ENCODE measurements around the gene TAAR8.
A peak's percentile ranks its signal among the peaks of the same experiment; 100 is the strongest.
"Not testable (repeated sequence)": the region's sequence is repeated elsewhere in the genome, so short reads cannot be mapped to it uniquely, and the experiment has no call there.

The TAAR8 gene

GRCh38 chr6:132590362-132590761 is 37.9 kb downstream of the TAAR8 start:
- H3K4me3 ChIP-seq (ENCODE audit: low read depth, low read length) = no peak overlapping the region
- no peak for TF ChIP-seq CTCF (IDR thresholded peaks at IDR 0.05; ENCODE audit: insufficient read depth, low read depth, low read length, missing control alignments)
- no peak for DNase-seq (ENCODE audit: low read depth)

- DNase-seq (ENCODE audit: low read depth) = no peak
- no peak overlapping the region for H3K4me3 ChIP-seq (ENCODE audit: low read depth, low read length)
- no peak for TF ChIP-seq CTCF (IDR thresholded peaks at IDR 0.05; ENCODE audit: insufficient read depth, low read depth, low read length, missing control alignments)
These were observed 40.4 kb downstream of the TAAR8 start for GRCh38 chr6:132592855-132593254.

- no peak for DNase-seq (ENCODE audit: low read depth)
- H3K4me3 ChIP-seq (ENCODE audit: low read depth, low read length) = no peak overlapping the region
- no peak for TF ChIP-seq CTCF (IDR thresholded peaks at IDR 0.05; ENCODE audit: insufficient read depth, low read depth, low read length, missing control alignments)
These were observed 43.7 kb downstream of the TAAR8 start for GRCh38 chr6:132596201-132596600.

GRCh38 chr6:132598473-132598872 is 46.0 kb downstream of the TAAR8 start:
- H3K4me3 ChIP-seq (ENCODE audit: low read depth, low read length) = no peak overlapping the region
- TF ChIP-seq CTCF (IDR thresholded peaks at IDR 0.05; ENCODE audit: insufficient read depth, low read depth, low read length, missing control alignments) = peak; percentile 50
- DNase-seq (ENCODE audit: low read depth) = peak; percentile 46

- DNase-seq (ENCODE audit: low read depth); H3K4me3 ChIP-seq (ENCODE audit: low read depth, low read length): not testable (repeated sequence)
These were observed 48.4 kb downstream of the TAAR8 start for GRCh38 chr6:132600900-132601299.
